ENCODE data around the gene SLN. TPM values are rescaled to one million over a fixed set of nuclear protein-coding genes. Genes with fewer than 3 reads are reported as not detected.

The SLN gene
- total RNA-seq, 1 experiment from 2014 or later = not detected

DNA sequence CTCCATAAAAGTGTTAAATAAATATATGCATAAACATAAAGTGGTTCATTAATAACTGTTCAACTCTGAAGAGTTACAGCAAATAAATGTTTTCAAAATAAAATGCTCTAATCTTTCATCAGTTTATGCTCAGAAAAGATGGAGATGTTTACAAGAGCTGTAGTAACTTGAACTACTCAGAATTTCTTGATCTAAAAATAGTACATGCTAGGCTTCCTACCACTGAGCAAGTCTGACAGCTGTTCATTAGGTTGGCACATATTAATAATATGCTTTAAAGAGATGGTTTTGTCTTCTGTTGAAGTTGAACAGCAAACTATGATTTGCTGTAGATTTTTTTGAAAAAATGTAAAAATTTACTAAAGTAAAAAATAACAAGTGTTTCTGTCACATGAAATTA lies 10.8 kb upstream of the SLN start:
- no peaks in the 10 kb centered on the region for H3K27me3 ChIP-seq (ENCODE audit: insufficient read depth, low read length)
- no peaks in the 10 kb centered on the region for H3K79me2 ChIP-seq (ENCODE audit: insufficient read depth, low read length)
- no peaks in the 10 kb centered on the region for H3K9me2 ChIP-seq (ENCODE audit: insufficient read depth)
- no peak overlapping the region for H3K4me3 ChIP-seq (replicated peaks in 1 of 2; ENCODE audit: low read depth in 1 of 2, low read length in 2 of 2)
- DNase-seq (ENCODE audit: low read depth, low spot score) (no peak), ATAC-seq (no peak)
- POLR2A ChIA-PET = no interaction called here
- H3K36me3 ChIP-seq (ENCODE audit: control insufficient read depth in 1 of 2, insufficient read depth in 2 of 2, low read length in 2 of 2) = no peaks in the 10 kb centered on the region
- H4K20me1 ChIP-seq (ENCODE audit: insufficient read depth) = no peaks in the 10 kb centered on the region
- no peak for TF ChIP-seq FOSL1 (IDR thresholded peaks at IDR 0.05; ENCODE audit: low read depth)
- TF ChIP-seq SIN3A (IDR thresholded peaks at IDR 0.05; ENCODE audit: low read depth) = no peak
- TF ChIP-seq ZNF274 (IDR thresholded peaks at IDR 0.05; ENCODE audit: low read depth, low read length) = no peak
- TF ChIP-seq, protein P1, sequence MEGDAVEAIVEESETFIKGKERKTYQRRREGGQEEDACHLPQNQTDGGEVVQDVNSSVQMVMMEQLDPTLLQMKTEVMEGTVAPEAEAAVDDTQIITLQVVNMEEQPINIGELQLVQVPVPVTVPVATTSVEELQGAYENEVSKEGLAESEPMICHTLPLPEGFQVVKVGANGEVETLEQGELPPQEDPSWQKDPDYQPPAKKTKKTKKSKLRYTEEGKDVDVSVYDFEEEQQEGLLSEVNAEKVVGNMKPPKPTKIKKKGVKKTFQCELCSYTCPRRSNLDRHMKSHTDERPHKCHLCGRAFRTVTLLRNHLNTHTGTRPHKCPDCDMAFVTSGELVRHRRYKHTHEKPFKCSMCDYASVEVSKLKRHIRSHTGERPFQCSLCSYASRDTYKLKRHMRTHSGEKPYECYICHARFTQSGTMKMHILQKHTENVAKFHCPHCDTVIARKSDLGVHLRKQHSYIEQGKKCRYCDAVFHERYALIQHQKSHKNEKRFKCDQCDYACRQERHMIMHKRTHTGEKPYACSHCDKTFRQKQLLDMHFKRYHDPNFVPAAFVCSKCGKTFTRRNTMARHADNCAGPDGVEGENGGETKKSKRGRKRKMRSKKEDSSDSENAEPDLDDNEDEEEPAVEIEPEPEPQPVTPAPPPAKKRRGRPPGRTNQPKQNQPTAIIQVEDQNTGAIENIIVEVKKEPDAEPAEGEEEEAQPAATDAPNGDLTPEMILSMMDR (IDR thresholded peaks at IDR 0.05 in 2 of 3, conservative IDR thresholded peaks at IDR 0.05 in 1 of 3; ENCODE audit: borderline replicate concordance in 1 of 3, insufficient read depth in 1 of 3, low read depth in 2 of 3, low read length in 2 of 3) = no peak
- TF ChIP-seq, protein P2, sequence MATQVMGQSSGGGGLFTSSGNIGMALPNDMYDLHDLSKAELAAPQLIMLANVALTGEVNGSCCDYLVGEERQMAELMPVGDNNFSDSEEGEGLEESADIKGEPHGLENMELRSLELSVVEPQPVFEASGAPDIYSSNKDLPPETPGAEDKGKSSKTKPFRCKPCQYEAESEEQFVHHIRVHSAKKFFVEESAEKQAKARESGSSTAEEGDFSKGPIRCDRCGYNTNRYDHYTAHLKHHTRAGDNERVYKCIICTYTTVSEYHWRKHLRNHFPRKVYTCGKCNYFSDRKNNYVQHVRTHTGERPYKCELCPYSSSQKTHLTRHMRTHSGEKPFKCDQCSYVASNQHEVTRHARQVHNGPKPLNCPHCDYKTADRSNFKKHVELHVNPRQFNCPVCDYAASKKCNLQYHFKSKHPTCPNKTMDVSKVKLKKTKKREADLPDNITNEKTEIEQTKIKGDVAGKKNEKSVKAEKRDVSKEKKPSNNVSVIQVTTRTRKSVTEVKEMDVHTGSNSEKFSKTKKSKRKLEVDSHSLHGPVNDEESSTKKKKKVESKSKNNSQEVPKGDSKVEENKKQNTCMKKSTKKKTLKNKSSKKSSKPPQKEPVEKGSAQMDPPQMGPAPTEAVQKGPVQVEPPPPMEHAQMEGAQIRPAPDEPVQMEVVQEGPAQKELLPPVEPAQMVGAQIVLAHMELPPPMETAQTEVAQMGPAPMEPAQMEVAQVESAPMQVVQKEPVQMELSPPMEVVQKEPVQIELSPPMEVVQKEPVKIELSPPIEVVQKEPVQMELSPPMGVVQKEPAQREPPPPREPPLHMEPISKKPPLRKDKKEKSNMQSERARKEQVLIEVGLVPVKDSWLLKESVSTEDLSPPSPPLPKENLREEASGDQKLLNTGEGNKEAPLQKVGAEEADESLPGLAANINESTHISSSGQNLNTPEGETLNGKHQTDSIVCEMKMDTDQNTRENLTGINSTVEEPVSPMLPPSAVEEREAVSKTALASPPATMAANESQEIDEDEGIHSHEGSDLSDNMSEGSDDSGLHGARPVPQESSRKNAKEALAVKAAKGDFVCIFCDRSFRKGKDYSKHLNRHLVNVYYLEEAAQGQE (IDR thresholded peaks at IDR 0.05; ENCODE audit: low read depth) = no peak
- TF ChIP-seq, protein P3, sequence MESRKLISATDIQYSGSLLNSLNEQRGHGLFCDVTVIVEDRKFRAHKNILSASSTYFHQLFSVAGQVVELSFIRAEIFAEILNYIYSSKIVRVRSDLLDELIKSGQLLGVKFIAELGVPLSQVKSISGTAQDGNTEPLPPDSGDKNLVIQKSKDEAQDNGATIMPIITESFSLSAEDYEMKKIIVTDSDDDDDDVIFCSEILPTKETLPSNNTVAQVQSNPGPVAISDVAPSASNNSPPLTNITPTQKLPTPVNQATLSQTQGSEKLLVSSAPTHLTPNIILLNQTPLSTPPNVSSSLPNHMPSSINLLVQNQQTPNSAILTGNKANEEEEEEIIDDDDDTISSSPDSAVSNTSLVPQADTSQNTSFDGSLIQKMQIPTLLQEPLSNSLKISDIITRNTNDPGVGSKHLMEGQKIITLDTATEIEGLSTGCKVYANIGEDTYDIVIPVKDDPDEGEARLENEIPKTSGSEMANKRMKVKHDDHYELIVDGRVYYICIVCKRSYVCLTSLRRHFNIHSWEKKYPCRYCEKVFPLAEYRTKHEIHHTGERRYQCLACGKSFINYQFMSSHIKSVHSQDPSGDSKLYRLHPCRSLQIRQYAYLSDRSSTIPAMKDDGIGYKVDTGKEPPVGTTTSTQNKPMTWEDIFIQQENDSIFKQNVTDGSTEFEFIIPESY (IDR thresholded peaks at IDR 0.05; ENCODE audit: extremely low read depth, insufficient replicate concordance, low read length) = no peak
- TF ChIP-seq YY1 (IDR thresholded peaks at IDR 0.05; ENCODE audit: extremely low read depth, insufficient replicate concordance, low read depth, low read length) = no peak
- TF ChIP-seq RAD21 (IDR thresholded peaks at IDR 0.05; ENCODE audit: low read depth) = no peak
- TF ChIP-seq, protein P4, sequence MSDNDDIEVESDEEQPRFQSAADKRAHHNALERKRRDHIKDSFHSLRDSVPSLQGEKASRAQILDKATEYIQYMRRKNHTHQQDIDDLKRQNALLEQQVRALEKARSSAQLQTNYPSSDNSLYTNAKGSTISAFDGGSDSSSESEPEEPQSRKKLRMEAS (IDR thresholded peaks at IDR 0.05) = no peak
- no peak for TF ChIP-seq TCF7L2 (IDR thresholded peaks at IDR 0.05; ENCODE audit: borderline replicate concordance, extremely low read depth, insufficient read depth, insufficient read length)
- no peak for TF ChIP-seq CEBPB (IDR thresholded peaks at IDR 0.05; ENCODE audit: low read depth)
- no peak for TF ChIP-seq SRF (IDR thresholded peaks at IDR 0.05; ENCODE audit: low read depth)
- TF ChIP-seq POLR2AphosphoS5 (IDR thresholded peaks at IDR 0.05; ENCODE audit: low read depth, low read length) = no peak
- TF ChIP-seq EGR1 (IDR thresholded peaks at IDR 0.05; ENCODE audit: low read depth) = no peak
- no peak for TF ChIP-seq EZH2phosphoT487 (IDR thresholded peaks at IDR 0.05; ENCODE audit: borderline replicate concordance)
- TF ChIP-seq, protein P5, sequence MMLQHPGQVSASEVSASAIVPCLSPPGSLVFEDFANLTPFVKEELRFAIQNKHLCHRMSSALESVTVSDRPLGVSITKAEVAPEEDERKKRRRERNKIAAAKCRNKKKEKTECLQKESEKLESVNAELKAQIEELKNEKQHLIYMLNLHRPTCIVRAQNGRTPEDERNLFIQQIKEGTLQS (IDR thresholded peaks at IDR 0.05) = no peak
- TF ChIP-seq ELF1 (IDR thresholded peaks at IDR 0.05; ENCODE audit: borderline replicate concordance, low read depth) = no peak
- H3K9ac ChIP-seq (ENCODE audit: low read length) = no peak overlapping the region
- CTCF ChIA-PET = no interaction called here
- RAD21 ChIA-PET (ENCODE audit: low non-redundant PET in 1 of 2, low total read pairs in 2 of 2, uncharacterized antibody in 2 of 2, unreplicated experiment in 2 of 2) = no interaction called here
- no peak overlapping the region for H3K27ac ChIP-seq (ENCODE audit: low read depth, low read length)
- no peaks in the 10 kb centered on the region for H3K4me1 ChIP-seq (ENCODE audit: control insufficient read depth in 1 of 2, insufficient read depth in 2 of 2, low read length in 2 of 2)
- no peak overlapping the region for H2AFZ ChIP-seq (ENCODE audit: low read depth, low read length, poor library complexity, severe bottlenecking)
- intact Hi-C loops (cut with micrococcal nuclease) = no loop called here
- no TSS peak for BruUV-seq (replicated peaks)
- H3K4me2 ChIP-seq (ENCODE audit: low read length) = no peak overlapping the region
- no peaks in the 10 kb centered on the region for H3K9me3 ChIP-seq (ENCODE audit: control insufficient read depth in 1 of 2, insufficient read depth in 1 of 2, low read depth in 1 of 2, low read length in 2 of 2)

Data from HCT116 (cell line).